Adrenal gland (tissue), 12 donors: ENCODE measurements around the gene GHRH. TPM values are rescaled to one million over a fixed set of nuclear protein-coding genes. Genes with fewer than 3 reads are reported as not detected.

Experiments used
- DNase-seq, 7 donors: peaks; one replicate each; pipeline ENCODE4 v3.0.0-alpha.2; 2019 to 2020
- H3K27ac ChIP-seq, 5 donors: fragments of 200-600 bp; sonication (generic) in 4 of 5; 1 replicate in 3 of 5; 2 replicates in 2 of 5; pipeline versions ENCODE4 v1.5.1 to v1.8.0; 2016 to 2020; ENCODE audit warnings: mild to moderate bottlenecking in 1 of 5
- H3K27me3 ChIP-seq: fragments of 200-600 bp; 2 replicates; pipeline ENCODE4 v1.8.0; 2021
- H3K36me3 ChIP-seq, 2 donors: fragments of 200-600 bp; replicated peaks in 1 of 2; 1 replicate in 1 of 2; 2 replicates in 1 of 2; pipeline versions ENCODE4 v1.5.1 to v1.8.0; 2018 to 2022
- H3K4me1 ChIP-seq, 2 donors: fragments of 200-600 bp; replicated peaks in 1 of 2; 1 replicate in 1 of 2; 2 replicates in 1 of 2; pipeline versions ENCODE4 v1.5.1 to v1.8.0; 2018 to 2021
- H3K4me3 ChIP-seq, 4 donors: fragments of 200-600 bp; sonication (generic) in 3 of 4; one replicate each; pipeline ENCODE4 v1.5.1; 2016 to 2018
- H3K9me3 ChIP-seq, 3 donors: fragments of 200-600 bp; sonication (generic) in 1 of 3; replicated peaks in 1 of 3; 1 replicate in 2 of 3; 2 replicates in 1 of 3; pipeline versions ENCODE4 v1.5.1 to v1.8.0; 2016 to 2021
- POLR2A ChIP-seq, 2 donors: fragments of 450-650 bp; IDR thresholded peaks; one replicate each; pipeline ENCODE4 v1.6.1; 2017; ENCODE audit warnings: antibody characterized with exemption in 2 of 2, mild to moderate bottlenecking in 2 of 2, moderate library complexity in 1 of 2
- WGBS, 4 donors: extraction: QIAGEN DNeasy Blood & Tissue Kit in 2 of 4; methylation state at CpG; one replicate each; pipeline versions ENCODE4 v1.1.5 to v1.1.7; 2013 to 2017; 5-methylcytosine and 5-hydroxymethylcytosine counted together
- intact Hi-C, 2 donors: fragments of 100-400 bp; cut with DNase I; formaldehyde crosslinking; loops; one replicate each; pipeline versions ENCODE4 v1.14.1 to v1.15.0; 2022 to 2023
- polyA plus RNA-seq, 3 donors: library from polyadenylated mRNA; stranded (reverse); fragments of 200-250 nt in 2 of 3; fragments of 350-450 nt in 1 of 3; fragmentation: Illumina TruSeq in 1 of 3; extraction: RNeasy Lipid Tissue Mini Kit (QIAGEN cat#74804) in 1 of 3; gene quantifications; one replicate each; pipeline ENCODE4 v1.2.3, GENCODE V29; 2013 to 2014
- total RNA-seq, 9 donors: library from RNA; depleted of rRNA in 4 of 9; stranded (reverse); fragments of >200 nt in 4 of 9; fragments of 120-200 nt in 1 of 9; fragmentation: NEBNext Ultra II Directional in 1 of 9; extraction: Animal tissue kit (Norgen Biotek cat#: 25700) in 1 of 9; gene quantifications; one replicate each; pipeline versions ENCODE4 v1.1.0 to v1.2.4, GENCODE V29; 2013 to 2023
- TF ChIP-seq, protein P1 (sequence below), 6 experiments: fragments of 450-650 bp in 4 of 6; fragments of 200-600 bp in 2 of 6; sonication (generic) in 1 of 6; IDR thresholded peaks; 1 replicate in 5 of 6; 2 replicates in 1 of 6; pipeline versions ENCODE4 v1.5.1 to v1.8.0; 2016 to 2021; ENCODE audit warnings: antibody characterized with exemption in 6 of 6, mild to moderate bottlenecking in 2 of 6, moderate library complexity in 1 of 6
- donor health status: healthy with polysubstance abuse.
- donor health status: Bipolar disorder and iron deficiency.
- donor health status: DM: yes; HTN: yes; CAD: no.
- donor health status: DM: no; HTN: no; CAD: no.
- donor health status: DM: no; HTN: no; CAD: no.
- donor health status: DM: yes; HTN: yes; CAD: no.

Gene GHRH
- total and polyA plus RNA-seq, 12 donors = 0.91 to 26.1 TPM; not detected in 10

DNA sequence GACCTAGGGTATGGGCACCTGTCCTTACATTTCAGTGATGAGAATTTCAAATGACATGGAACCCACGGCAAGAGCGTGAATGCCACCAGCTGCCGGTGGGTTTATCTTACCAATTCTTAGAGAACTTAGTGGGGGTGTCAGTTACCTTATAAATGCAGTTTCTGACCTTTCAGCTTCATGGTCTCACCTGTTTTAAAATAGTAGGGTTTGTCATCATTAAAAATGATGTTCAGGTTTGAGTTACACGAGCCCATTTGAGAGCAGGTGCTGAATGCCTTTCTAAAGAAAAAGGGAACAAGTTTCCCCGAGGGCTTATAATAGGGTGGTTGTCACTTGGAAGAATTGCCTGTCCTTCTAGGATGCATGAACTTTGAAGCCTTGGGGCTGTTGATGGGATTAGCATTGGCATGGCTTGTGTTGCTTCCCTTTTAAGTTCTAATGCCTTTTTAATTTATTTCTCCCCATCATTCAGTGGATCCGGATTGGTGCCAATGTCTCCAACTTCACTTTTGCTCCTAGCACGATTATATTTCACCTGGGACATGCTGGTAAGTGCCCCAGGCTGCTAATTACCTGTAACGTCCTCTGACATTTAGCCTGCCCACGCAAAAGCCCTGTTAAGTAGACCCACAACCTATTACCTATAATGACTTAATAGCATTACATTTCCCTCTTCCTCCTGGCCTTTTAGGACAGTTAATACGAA lies 27.9 kb downstream of the GHRH start:
- 85 to 92% (median 89%) methylated on average over 10 of the region's 10 CpGs for WGBS, 4 donors
- Histone ChIP-seq H3K36me3 (peaks cover 0 to 98% of the 10 kb centered on the region in 2 donors), H3K4me1 (peaks cover 3 to 12% of the 10 kb centered on the region in 2 donors), H3K4me3 (no peak overlapping the region), H3K27me3 (no peaks in the 10 kb centered on the region), H3K9me3 (no peaks in the 10 kb centered on the region), H3K27ac (peak overlapping the region in 1 of 5 donors; percentile 13)
- peak in 1 of 7 donors; percentile 82 for DNase-seq
- intact Hi-C loops = no loop called here
- TF ChIP-seq, protein P1, sequence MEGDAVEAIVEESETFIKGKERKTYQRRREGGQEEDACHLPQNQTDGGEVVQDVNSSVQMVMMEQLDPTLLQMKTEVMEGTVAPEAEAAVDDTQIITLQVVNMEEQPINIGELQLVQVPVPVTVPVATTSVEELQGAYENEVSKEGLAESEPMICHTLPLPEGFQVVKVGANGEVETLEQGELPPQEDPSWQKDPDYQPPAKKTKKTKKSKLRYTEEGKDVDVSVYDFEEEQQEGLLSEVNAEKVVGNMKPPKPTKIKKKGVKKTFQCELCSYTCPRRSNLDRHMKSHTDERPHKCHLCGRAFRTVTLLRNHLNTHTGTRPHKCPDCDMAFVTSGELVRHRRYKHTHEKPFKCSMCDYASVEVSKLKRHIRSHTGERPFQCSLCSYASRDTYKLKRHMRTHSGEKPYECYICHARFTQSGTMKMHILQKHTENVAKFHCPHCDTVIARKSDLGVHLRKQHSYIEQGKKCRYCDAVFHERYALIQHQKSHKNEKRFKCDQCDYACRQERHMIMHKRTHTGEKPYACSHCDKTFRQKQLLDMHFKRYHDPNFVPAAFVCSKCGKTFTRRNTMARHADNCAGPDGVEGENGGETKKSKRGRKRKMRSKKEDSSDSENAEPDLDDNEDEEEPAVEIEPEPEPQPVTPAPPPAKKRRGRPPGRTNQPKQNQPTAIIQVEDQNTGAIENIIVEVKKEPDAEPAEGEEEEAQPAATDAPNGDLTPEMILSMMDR (IDR thresholded peaks at IDR 0.05) = no peak
- no peak for TF ChIP-seq POLR2A (IDR thresholded peaks at IDR 0.05)

DNA sequence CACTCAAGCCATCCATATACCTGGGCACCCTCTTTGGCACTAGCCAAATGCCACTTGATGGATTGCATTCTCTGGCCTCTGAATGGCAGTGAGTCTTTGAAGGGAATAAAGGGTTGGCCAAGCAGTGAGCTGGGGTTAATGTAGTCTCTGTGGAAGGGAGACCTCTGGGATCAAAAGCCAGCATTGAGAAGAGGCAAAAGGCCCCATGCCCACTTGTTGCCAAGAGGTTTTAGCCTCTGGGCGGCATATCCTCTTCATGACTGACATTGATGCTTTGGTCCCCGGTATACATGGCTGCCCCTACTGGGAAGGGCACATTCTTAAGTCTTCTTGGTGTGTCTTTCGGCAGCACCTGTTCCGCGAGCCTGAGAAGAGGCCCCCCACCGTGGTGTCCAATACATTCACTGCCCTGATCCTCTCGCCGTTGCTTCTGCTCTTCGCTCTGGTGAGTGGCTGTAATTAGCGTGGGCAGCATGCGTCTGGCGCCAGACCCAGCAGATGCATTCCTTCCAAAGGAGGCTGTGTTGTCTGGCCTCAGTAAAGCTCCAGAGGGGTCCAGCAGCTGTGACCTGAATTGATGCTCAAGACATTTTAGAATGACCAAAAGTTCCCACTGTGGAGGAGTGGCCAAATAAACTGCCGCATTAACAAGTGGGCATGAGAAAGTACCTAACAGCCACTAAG lies 29.5 kb downstream of the GHRH start:
- peak in 1 of 7 donors; percentile 55 for DNase-seq
- no peak overlapping the region for H3K27ac ChIP-seq
- TF ChIP-seq, protein P1 (IDR thresholded peaks at IDR 0.05) = no peak
- TF ChIP-seq POLR2A (IDR thresholded peaks at IDR 0.05) = no peak
- WGBS, 4 donors = 89 to 96% (median 91%) methylated on average over 13 of the region's 13 CpGs
- H3K4me1 ChIP-seq = peaks cover 3 to 12% of the 10 kb centered on the region in 2 donors
- no peak overlapping the region for H3K4me3 ChIP-seq
- no peaks in the 10 kb centered on the region for H3K9me3 ChIP-seq
- intact Hi-C loops = no loop called here
- no peaks in the 10 kb centered on the region for H3K27me3 ChIP-seq
- peaks cover 0 to 97% of the 10 kb centered on the region in 2 donors for H3K36me3 ChIP-seq

DNA sequence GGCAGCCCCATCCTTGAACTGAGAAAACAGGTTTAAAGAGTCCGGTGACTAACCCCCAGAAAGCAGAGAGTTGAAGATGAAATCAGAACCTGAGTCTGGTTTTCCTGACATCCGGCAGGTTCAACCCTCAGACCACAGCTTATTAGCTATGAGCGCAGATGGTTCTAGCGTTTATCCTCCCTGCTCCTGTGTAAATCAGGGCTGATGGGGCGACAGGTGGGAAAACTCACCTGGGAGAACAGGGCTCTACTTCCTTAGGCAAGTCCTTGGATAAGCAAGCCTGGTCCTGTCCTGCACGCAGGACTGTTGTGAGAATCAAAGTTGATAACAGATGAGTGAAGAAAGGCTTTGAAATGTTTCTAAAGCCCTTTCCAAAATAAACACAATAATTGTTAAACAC lies 31.4 kb downstream of the GHRH start:
- no peak overlapping the region for H3K4me3 ChIP-seq
- TF ChIP-seq, protein P1 (IDR thresholded peaks at IDR 0.05) = no peak
- TF ChIP-seq POLR2A (IDR thresholded peaks at IDR 0.05) = no peak
- H3K4me1 ChIP-seq = peaks cover 2 to 11% of the 10 kb centered on the region in 2 donors
- H3K27ac ChIP-seq = no peak overlapping the region
- H3K9me3 ChIP-seq = no peaks in the 10 kb centered on the region
- DNase-seq = peak in 2 of 7 donors; percentile 12 to 41
- no peaks in the 10 kb centered on the region for H3K27me3 ChIP-seq
- 91 to 95% (median 93%) methylated on average over 6 of the region's 6 CpGs for WGBS, 4 donors
- intact Hi-C loops = no loop called here
- peaks cover 0 to 99% of the 10 kb centered on the region in 2 donors for H3K36me3 ChIP-seq

DNA sequence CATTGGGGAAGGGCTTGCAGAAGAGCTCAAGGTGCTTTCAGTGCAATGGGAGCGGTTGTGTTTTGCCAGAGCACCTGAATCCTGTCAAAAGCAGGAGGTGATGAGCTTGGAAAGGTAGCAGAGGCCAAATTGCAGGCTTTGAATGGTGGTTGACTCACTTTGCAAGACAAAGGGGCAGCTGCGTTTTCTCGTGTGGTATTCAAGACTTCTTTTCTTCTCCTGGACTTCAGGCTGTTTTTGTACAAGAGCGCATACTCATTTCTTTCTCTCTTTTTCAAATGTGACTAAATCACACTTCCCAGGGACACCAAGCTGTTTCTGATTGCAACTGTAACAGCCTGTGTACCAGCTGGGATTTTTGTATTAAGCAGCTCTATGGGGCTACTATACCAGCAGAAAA lies 32.3 kb downstream of the GHRH start:
- peak in 1 of 7 donors; percentile 35 for DNase-seq
- Histone ChIP-seq H3K36me3 (peaks cover 0 to 98% of the 10 kb centered on the region in 2 donors), H3K4me1 (peaks cover 0 to 8% of the 10 kb centered on the region in 2 donors), H3K27me3 (no peaks in the 10 kb centered on the region), H3K9me3 (no peaks in the 10 kb centered on the region), H3K4me3 (no peak overlapping the region), H3K27ac (no peak overlapping the region)
- 86 to 95% (median 91%) methylated on average over 4 of the region's 4 CpGs for whole genome bisulfite sequencing, 4 donors
- TF ChIP-seq POLR2A (IDR thresholded peaks at IDR 0.05) = no peak
- TF ChIP-seq, protein P1 (IDR thresholded peaks at IDR 0.05) = no peak
- intact Hi-C loops = no loop called here
